ENCODE measurements around the gene APEH.

Gene APEH

DNA sequence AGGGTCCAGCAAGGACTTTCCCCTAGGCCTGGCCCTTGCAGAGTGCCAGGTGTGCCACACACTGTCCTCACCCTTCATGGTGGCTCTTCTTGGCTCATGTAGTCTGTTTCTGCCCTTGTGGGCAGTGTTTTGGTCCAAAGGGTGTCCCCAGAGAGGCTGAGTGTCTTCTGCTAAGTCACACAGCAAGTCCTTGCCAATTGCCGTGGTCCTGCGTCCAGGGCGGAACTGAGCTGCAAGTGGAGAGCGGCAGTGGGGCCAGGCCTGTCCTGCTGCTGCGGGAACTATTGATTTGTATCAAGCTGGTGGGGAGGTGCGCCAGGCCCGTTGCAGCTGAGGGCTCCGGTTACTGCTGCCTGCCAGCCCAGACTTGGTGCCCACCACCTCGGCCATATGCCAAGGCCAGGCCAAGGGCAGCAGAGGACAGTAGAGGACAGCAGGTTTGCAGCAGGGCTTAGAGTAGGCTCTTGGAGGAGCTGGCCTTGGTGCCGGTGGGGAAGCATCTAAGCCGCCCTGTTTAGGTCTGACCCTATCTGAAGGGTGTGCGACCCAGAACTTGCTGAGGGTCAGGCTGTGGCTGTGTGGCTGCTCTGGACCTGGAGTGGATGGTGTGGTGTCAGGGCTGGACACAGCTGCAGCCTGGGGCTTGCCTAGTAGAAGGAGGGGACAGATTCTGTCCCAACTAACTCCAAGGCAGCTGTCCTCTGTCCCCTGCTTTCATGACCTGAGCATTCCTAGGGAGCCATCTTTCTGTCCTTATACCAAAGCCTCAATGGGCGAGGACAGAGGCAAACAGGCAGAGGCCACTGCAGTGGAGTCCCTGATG, 40.8 kb downstream of the APEH start:
- no peak for DNase-seq (ENCODE audit: low read depth)

- DNase-seq (ENCODE audit: low read depth): no peak
These were observed 41.5 kb downstream of the APEH start for GRCh38 chr3:49715611-49716121.

DNA sequence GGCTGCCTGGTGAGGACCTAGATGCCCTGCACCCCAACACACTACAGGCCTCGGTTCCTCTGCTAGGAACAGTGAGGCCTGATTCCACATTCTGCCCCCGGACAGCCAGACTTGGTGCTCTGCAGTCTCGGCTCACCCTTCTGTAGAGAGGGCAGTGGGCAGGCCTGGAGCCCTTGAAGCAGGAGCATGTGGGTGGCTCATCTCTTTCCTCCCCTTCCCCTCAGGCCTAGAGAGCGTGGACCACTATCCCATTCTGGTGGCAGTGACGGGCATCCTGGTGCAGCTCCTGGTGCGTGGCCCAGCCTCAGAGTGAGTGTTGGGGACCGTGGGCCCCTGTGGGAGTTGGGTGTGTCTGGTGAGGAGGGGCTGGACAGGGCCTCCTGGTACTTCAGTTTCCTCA, 42.0 kb downstream of the APEH start:
- no peak for DNase-seq (ENCODE audit: low read depth)

DNA sequence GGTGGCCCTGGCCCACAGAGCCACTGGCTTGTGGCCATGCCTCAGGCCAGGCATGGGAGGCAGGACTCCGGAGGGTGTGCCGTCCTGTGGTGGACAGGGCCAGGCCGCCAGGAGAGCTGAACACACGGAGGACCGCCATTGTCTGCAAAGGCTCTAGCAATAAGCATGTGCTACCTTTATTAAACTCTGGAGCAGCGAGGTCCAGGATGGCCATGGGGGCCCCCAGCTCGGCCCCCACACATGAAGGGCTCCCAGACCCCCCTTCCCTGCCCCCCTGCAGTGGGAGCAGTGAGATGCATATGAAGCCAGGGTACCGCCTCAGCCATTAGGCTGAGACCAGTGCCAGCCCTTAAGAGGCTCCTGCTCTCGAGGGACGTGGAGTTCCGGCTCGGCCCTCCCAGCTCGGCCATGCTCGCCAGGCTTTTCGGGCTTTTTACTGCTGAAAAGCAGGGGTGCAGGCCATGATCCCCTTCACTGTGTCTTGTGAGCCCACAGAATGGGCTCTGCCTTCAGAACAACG, 42.6 kb downstream of the APEH start:
- DNase-seq (ENCODE audit: low read depth): no peak

- DNase-seq (ENCODE audit: low read depth): no peak
These were observed 43.2 kb downstream of the APEH start for GRCh38 chr3:49717211-49717958.

DNA sequence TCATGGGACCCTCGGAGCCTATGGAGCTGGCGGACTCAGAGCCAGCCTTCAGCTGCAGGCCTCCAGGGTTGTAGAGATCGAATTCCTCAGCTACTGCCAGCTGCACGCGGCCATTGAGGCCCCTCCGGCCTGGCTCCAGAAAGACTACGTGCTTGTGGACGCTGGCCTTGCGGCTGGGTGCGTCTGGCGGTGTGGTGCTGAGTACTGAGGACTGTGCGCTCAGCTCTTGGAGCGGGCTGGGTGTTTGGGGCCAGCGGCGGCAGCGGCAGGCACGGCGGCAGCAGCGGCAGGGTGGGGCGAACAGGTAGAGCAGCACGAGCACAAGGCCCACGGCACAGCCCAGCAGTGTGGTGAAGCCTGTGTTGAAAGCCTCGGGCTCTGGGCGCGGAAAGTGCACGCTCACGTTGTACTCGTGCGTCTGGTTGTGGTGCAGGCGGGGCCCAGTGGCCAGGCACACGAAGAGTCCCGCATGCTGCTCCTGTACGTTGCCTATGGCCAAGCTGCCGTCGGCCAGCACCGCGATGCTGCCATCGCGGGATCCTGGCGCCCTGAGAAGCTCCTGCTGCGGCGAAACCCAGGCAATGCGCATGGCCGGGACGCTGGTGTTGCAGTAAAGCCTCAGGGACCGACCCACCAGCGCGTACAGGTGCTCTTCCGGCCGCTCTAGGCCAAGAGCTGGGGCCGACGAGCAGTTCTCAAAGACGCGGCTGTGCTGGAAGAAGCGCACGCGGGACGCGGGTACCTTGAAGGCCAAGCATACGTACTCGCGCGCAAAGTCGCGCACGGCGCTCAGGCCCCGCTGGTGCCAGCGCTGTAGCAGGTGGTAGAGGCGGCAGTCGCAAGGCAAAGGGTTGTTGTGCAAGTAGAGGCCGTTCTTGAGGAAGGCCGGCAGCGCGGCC, 44.1 kb downstream of the APEH start:
- no peak for DNase-seq (ENCODE audit: low read depth)

DNA sequence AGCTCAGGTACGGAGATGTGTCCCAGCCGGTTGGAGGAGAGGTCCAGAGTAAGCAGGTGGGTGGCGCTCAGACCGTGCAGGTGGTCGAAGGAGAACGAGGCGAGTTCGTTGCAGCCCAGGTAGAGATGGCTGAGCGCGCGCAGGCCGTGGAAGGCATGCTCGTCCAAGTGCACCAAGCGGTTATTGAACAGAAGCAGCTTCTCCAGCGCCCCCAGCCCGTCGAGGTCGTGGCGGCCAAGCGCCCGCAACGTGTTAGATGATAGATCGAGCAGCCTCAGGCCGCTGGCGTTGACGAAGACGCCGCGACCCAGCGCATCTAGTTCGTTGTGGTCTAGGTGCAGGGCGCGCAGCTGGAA, 44.7 kb downstream of the APEH start:
- no peak for DNase-seq (ENCODE audit: low read depth)

DNA sequence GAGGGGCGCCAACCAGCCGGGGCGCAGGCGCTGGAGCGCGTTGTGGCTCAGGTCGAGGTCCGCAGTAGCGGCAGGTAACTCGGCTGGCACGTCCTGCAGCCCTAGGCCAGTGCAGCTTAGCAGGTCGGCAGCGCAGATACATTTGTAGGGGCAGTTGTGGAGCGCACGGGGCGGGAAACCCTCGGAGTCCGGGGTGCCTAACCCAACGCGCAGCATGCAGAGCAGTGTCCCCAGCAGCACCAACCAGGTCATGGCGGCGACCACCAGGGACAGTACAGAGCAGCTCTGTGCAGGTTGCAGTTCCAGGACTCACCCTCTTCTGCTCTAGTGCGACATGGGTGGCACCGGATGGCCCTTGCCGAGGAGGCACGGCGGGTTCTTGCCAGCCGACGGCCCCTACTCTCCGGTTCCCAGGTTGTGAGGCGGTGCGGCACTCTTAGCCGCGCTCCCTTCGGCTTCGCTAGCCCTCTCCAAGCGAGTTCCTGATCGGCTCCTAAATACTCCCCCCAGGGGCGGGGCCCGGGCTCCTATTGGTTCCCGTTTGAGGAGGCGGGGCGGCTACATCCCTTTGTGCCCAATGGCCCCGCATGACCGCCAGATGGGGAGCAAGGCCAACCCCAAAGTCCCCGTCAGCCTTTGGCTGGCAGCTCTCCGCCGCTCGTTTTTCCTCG, 45.2 kb downstream of the APEH start, which contains the start of gene AMIGO3:
AMIGO3 (minus strand) TSS at position 471 of the 671 bp plus-strand sequence; CDS start at position 252, 219 bp downstream.
- peak; percentile 60 for DNase-seq (ENCODE audit: low read depth)

- DNase-seq (ENCODE audit: low read depth): no peak
These were observed 46.9 kb downstream of the APEH start for GRCh38 chr3:49720855-49721595.

DNA sequence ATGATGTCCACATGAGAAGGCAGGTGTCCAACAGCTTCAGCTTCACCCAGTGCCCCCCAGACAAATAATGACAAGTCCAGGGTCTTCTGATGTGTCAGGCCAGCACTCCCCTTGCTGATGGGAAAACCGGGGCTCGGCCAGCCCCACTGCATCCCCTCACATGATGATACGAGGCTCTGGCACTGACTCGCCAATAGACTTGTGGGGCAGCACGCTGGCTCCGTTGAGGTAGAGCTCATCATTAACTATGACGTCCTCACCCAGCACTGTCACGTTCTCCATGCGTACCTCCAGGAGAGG, 47.4 kb downstream of the APEH start:
- DNase-seq (ENCODE audit: low read depth): no peak

- no peak for DNase-seq (ENCODE audit: low read depth)
These were observed 48.0 kb downstream of the APEH start for GRCh38 chr3:49721896-49722781.

DNA sequence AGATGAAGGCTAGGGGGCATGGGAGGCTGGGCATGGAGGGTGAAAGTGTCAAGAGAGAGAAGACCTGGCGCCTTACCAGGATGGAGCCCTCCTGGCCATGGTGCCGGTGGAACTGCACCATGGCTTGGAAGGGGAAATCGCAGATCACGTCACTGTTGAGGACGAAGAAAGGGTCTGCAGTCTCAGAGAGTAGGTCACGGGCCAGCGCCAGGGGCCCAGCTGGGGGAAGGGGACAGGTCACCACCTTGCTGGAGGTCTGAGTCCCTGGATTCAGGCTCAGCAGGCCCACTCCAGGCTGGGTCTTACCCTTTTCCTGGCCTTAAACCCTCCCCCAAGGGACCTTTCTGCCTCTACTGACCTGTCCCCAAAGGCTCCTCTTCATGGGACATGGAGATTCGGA, 48.7 kb downstream of the APEH start:
- DNase-seq (ENCODE audit: low read depth): no peak

DNA sequence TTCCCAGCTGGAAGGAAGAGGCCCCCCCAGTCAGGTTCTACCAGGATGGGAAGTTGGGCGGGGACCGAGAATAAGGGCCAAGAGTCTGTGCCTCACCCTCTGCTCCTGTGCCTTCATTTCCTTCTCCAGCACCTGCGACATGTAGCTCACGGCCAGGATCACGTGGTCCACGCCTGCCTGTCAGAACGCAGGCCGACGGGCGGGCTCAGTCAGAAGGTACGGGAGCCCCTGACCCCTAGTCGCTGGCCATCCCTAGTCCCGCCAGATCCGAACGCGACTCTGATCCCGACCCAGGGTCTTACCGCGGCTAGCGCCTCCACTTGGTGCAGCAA, 49.1 kb downstream of the APEH start:
- DNase-seq (ENCODE audit: low read depth): no peak

GRCh38 chr3:49723628-49724551, 49.7 kb downstream of the APEH start, which contains the start of gene GMPPB:
Gene GMPPB, minus strand, starts transcription at chr3:49723951. Its CDS starts 225 bp downstream, at chr3:49723726.
- DNase-seq (ENCODE audit: low read depth): peak; percentile 83

GRCh38 chr3:49724586-49724985, 50.4 kb downstream of the APEH start:
- no peak for DNase-seq (ENCODE audit: low read depth)

DNA sequence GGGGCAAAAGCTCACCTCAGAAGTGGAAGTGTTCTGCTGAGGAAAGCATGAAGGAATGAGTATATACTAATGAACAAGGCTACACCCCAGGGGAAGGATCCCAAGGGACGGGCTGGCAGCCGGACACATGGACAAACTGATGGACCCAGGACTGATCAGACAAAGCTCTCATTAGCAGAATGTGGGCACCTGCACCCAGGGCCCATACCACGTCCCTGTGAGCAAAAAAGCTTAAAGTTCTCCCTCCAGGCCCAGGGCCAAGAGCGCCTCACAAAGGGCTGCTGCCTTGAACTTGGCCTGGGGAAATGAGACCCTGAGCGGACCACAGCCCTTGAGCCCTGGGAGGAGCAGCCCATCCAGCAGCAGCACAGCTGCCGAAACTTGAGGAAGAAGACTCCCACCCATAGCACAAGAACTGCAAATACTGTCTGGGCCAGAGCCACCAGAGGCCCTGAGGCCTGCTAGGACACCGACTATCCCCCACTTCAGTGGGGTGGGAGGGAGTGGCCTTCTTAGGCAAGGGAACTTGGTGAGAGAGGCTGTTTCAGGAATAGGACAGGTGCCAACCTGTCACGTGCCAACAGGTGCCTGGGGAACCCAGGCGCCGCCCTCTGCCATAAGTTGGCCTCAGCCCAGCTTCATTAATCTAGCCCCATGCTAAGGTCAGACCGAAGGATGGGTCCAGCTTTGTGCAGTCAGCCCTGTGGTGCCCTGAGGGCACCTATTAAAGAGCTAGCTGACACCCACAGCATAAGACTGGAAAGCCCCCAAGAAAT, 51.9 kb downstream of the APEH start:
- no peak for DNase-seq (ENCODE audit: low read depth)

DNA sequence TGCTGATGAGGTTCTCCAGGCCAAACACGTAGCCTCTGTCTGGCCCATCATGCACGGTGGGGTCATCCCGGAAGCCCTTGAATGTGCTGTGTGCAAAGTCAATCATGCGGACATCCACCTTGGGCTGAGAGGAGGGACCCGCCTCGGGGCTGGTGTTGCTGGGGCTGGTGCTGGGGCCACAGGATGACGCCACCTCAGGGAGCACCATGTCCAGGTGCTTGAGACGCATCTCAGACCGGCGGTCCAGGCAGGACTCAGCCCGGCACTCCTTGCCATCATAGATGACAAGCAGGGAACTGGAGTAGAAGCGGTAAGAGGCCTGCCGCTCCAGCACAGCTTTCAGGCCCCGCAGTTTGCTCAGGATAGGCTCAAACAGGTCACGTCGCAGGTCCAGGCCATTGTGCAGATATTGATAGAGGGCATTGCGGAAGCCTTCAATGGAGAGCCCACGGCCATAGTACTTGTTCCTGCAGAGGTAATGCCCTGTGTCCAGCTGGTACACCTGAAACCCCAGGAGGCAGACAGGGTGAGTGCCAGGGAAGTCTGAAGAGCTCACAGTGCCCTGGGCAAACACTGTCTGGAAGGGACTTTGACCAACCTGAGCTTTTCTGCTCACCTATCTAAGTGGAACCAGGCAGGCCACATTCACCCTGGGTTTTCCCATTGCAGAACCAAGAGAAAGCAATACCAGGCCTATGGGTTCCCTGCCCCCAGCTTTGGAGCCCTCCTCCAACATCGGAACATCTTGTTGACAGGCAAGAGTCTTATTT, 53.2 kb downstream of the APEH start:
- no peak for DNase-seq (ENCODE audit: low read depth)

Measured in GM04503 (cell line).